Choroid plexus epithelial cell (primary cell): ENCODE data around the gene TEX9.
"Not testable (repeated sequence)": the region's sequence is repeated elsewhere in the genome, so short reads cannot be mapped to it uniquely, and the experiment has no call there.

Experiments used
- DNase-seq: peaks from one replicate; pipeline ENCODE4 v3.0.0-alpha.2; 2010; ENCODE audit warnings: low read depth
- H3K4me3 ChIP-seq: 2 replicates; pipeline ENCODE4 v1.5.1; 2011; ENCODE audit warnings: low read depth, mild to moderate bottlenecking, control low read depth, low read length, moderate library complexity
- CTCF ChIP-seq: conservative IDR thresholded peaks from 2 replicates; pipeline ENCODE4 v1.5.1; 2011; ENCODE audit warnings: low read depth, mild to moderate bottlenecking, control low read depth, inconsistent platforms, low read length, moderate library complexity

The TEX9 gene

DNA sequence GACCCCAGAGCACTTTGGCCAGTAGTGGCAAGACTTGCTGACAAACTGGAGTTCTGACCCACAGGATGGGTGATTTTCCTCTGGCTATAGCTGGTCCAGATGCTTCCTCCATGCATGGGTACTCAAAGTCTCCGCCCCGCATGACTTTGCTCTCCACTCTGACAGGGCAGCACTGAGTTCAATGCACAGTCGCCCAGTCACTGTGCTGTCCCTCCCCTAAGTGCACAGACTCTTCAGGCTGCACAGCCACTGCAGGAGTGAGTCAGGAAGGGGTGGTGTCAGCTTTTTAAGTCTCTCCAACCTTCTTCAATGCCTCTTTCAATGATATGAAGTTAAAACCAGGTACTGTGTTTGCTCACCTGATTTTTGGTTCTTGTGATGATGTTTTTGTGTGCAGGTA is 17.8 kb downstream of the TEX9 start:
- H3K4me3 ChIP-seq = no peak overlapping the region
- no peak for TF ChIP-seq CTCF
- no peak for DNase-seq

- no peak for TF ChIP-seq CTCF
- DNase-seq = no peak
- H3K4me3 ChIP-seq = no peak overlapping the region
These were observed 20.7 kb downstream of the TEX9 start for GRCh38 chr15:56385908-56386307.

DNA sequence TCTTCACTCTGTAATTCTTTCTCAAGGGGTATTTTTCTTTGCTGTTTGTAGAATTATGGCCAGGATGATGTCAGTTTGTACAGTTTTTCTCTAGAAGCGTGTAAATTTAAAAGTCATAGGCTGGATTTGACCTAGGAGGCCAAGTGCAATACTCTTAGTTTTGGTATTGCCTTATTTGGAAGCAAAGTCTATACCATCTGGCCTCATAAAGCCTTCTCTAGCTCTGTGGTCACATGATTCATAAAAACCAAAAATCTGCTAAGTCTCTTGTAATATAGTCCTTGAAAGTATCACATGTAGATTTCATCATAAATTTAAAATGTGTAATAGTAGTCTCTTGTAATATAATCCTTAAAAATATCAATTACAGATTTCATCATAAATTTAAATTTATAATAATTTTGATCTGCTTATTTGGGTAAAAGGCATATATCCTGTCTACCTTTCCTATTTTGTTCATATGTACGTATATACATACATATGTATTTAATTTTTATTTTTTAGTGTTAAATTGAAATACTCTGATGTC is 25.6 kb downstream of the TEX9 start:
- no peak overlapping the region for H3K4me3 ChIP-seq
- no peak for TF ChIP-seq CTCF
- DNase-seq = peak; percentile 6

DNA sequence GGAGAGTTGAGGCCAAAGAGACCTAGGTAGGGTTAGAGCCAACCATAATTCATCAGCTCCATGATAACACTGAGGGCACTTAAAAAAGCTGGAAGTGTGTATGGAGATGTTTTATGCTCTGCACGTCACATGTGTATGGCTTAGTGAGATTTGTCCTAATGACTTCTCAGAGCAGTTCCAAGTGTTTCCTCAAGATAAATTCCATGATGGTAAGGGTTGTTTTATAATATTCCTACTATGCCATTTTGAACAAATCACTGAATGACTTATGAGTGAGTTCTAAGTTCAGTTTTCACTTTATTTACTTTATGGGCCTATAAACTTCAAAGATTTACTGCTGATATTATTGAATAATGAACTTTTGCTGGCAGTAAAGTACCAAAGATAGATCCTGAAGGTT is 28.1 kb downstream of the TEX9 start:
- DNase-seq = no peak
- no peak for TF ChIP-seq CTCF
- no peak overlapping the region for H3K4me3 ChIP-seq

GRCh38 chr15:56394909-56395308 is 29.7 kb downstream of the TEX9 start:
- TF ChIP-seq CTCF = no peak
- no peak overlapping the region for H3K4me3 ChIP-seq

GRCh38 chr15:56397325-56397724 is 32.1 kb downstream of the TEX9 start:
- DNase-seq, H3K4me3 ChIP-seq: not testable (repeated sequence)

More at GRCh38 chr15:56394909-56395308, 29.7 kb downstream of the TEX9 start:
- DNase-seq = no peak

DNA sequence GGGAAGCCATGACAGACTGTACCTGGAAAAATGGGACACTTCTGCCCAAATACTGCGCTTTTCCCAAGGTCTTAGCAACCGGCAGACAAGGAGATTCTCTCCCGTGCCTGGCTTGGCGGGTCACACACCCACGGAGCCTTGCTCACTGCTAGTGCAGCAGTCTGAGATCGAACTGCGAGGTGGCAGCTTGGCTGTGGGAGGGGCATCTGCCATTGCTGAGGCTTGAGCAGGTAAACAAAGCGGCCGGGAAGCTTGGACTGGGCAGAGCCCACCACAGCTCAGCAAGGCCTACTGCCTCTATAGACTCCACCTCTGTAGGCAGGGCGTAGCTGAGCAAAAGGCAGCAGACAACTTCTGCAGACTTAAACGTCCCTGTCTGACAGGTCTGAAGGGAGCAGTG is 34.0 kb downstream of the TEX9 start:
- not testable (repeated sequence) for DNase-seq, H3K4me3 ChIP-seq

DNA sequence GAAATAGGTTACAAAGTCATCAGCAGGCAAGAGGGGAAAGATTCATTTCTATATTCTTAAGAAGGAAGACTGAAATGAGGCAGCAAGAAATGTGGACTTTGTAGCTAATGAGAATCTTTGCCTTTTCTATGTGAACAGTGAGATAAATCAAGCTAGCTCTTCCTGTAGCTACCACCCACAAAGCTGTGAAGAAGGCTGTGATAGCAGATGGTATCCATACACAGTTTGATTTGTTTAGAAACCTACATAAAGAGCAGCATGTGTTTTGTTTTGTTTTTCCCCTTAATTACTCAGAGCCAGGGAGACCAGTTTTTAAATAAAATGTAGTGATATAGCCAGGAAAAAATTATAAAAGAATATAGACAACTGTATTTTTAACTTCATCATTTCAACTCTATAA is 45.5 kb downstream of the TEX9 start:
- no peak overlapping the region for H3K4me3 ChIP-seq
- DNase-seq = no peak
- no peak for TF ChIP-seq CTCF
